GM12865 (cell line): Measurements from ENCODE around the gene HRNR.

ENCODE experiments used
- DNase-seq: peaks from one replicate; pipeline ENCODE4 v3.0.0; 2010; ENCODE audit warnings: low read depth
- H3K4me3 ChIP-seq: 2 replicates; pipeline ENCODE4 v1.5.1; 2011; ENCODE audit warnings: mild to moderate bottlenecking, low read depth, low read length, control low read depth
- CTCF ChIP-seq: IDR thresholded peaks from 2 replicates; pipeline ENCODE4 v1.5.1; 2011; ENCODE audit warnings: low read length, control low read depth, low read depth, inconsistent platforms; ENCODE audit not compliant: insufficient read depth; ENCODE audit errors: missing control alignments

HRNR gene

GRCh38 chr1:152188673-152189591 is 35.1 kb downstream of the HRNR start:
- TF ChIP-seq CTCF, result peak; percentile 84
- H3K4me3 ChIP-seq, result peak overlapping the region; percentile 51
- peak; percentile 88 for DNase-seq

- H3K4me3 ChIP-seq, result no peak overlapping the region
- TF ChIP-seq CTCF, result no peak
Observed at GRCh38 chr1:152186556-152187285, 37.3 kb downstream of the HRNR start.

GRCh38 chr1:152185544-152186391 is 38.2 kb downstream of the HRNR start:
- peak; percentile 58 for DNase-seq
- TF ChIP-seq CTCF, result peak; percentile 72
- H3K4me3 ChIP-seq, result no peak overlapping the region

More at GRCh38 chr1:152186556-152187285, 37.3 kb downstream of the HRNR start:
- no peak for DNase-seq

GRCh38 chr1:152182944-152183361 is 41.0 kb downstream of the HRNR start:
- TF ChIP-seq CTCF, result no peak
- H3K4me3 ChIP-seq, result no peak overlapping the region
- DNase-seq, result no peak

- H3K4me3 ChIP-seq, result no peak overlapping the region
- DNase-seq, result peak; percentile 24
- peak; percentile 47 for TF ChIP-seq CTCF
Observed at GRCh38 chr1:152182431-152182830, 41.6 kb downstream of the HRNR start.

GRCh38 chr1:152179566-152179965 is 44.4 kb downstream of the HRNR start:
- H3K4me3 ChIP-seq, result no peak overlapping the region

More at GRCh38 chr1:152179566-152179965, 44.4 kb downstream of the HRNR start:
- TF ChIP-seq CTCF, result no peak
- no peak for DNase-seq
